ENCODE results near the gene MCRIP2.

Gene MCRIP2

DNA sequence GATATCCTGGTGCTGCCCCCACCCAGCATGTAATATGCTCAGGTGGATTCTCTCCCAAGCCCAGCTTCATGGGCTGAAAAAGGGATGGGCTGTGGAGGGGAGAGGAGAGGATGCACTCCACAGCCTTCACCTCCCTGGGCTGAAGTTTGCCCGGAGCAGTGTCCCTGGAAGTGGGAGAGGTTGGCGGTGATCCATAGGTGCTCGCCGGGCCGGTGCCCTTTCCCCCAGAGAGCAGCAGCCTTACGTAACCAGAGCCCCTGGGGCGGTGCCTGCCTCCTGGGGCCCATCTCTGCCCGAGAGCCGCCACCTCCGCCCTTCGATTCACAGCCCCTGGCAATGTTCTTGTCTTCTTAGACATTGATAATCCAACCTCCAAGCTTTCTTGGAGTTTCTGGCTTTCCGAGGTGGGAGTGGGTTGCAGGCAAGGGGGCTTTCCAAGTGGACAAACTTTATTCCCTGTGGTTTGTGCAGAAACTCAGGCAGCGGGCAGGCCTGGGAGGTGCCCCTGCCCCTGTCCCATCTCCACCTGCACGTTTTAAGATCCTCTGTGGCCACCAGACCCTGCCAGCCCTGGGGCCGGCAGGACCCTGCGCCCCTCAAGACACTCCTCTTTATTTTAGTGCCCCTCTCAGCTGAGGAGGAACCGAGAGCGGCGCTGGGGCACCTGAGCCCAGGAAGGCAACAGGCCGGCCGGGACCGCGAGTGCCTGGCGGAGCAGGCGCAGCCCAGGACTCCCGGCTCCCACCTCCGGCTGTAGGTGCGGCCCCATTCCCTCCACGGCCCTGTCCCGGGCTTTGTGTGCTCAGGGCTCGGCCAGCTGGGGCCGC is 4.4 kb downstream of the MCRIP2 start:
- TF ChIP-seq, protein P1, sequence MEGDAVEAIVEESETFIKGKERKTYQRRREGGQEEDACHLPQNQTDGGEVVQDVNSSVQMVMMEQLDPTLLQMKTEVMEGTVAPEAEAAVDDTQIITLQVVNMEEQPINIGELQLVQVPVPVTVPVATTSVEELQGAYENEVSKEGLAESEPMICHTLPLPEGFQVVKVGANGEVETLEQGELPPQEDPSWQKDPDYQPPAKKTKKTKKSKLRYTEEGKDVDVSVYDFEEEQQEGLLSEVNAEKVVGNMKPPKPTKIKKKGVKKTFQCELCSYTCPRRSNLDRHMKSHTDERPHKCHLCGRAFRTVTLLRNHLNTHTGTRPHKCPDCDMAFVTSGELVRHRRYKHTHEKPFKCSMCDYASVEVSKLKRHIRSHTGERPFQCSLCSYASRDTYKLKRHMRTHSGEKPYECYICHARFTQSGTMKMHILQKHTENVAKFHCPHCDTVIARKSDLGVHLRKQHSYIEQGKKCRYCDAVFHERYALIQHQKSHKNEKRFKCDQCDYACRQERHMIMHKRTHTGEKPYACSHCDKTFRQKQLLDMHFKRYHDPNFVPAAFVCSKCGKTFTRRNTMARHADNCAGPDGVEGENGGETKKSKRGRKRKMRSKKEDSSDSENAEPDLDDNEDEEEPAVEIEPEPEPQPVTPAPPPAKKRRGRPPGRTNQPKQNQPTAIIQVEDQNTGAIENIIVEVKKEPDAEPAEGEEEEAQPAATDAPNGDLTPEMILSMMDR (conservative IDR thresholded peaks at IDR 0.05; ENCODE audit: low read depth, low read length), result no peak
- no peak for DNase-seq (ENCODE audit: low read depth)
- H3K4me3 ChIP-seq (ENCODE audit: low read length), result no peak overlapping the region

DNA sequence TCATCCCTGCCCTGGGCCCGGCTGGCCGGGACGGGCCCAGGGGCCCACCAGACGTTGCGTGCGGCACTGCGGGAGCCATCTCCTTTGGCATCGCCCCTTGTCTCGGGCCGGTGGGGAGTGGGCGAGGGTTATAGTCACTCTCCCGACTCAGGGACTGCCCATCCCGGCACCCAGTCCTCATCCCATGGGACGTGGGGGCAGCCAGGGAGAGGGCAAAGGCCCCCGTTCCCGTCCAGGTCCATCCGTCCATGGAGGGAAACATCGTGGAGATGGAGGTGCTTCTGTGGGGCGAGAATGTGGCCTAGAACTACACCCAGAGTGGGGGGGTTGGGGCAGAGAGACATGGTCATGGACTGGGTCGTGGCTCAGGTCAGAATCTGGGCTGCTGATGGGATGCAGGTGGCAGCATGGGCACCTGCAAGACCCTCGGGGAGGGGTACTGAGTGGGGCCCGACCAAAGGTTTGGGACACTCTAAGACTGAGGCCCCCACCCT is 5.1 kb downstream of the MCRIP2 start:
- no peak overlapping the region for H3K4me3 ChIP-seq (ENCODE audit: low read length)
- no peak for DNase-seq (ENCODE audit: low read depth)
- TF ChIP-seq, protein P1 (conservative IDR thresholded peaks at IDR 0.05; ENCODE audit: low read depth, low read length), result no peak

DNA sequence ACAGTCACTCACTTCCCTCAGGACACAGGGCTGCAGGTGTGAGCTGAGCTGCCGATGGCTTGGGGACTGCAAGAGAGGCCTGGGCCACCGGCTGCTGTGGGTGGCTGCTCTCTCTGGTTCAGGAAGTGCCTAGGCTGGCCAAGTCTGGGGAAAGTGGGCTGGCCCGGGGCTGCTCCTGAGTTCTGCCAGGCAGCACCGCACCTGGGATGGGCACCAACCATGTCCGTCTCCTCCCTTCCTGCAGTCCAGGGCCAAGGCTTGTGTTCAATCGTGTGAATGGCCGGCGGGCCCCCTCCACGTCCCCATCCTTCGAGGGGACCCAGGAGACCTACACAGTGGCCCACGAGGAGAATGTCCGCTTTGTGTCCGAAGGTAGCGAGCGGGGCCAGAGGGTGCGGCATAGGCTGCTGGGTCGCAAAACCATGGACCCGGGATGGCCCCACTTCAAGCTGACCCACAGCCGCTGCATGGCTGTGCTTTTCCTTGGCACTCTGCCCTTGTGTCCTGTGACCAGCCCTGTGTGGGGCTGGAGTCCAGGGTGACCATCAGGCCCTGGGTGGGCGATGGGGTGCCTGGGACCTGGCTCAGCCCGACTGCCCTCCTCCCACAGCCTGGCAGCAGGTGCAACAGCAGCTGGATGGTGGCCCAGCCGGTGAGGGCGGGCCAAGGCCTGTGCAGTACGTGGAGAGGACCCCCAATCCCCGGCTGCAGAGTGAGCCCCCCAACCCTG is 5.7 kb downstream of the MCRIP2 start:
- no peak overlapping the region for H3K4me3 ChIP-seq (ENCODE audit: low read length)
- no peak for DNase-seq (ENCODE audit: low read depth)
- TF ChIP-seq, protein P1 (conservative IDR thresholded peaks at IDR 0.05; ENCODE audit: low read depth, low read length), result no peak

DNA sequence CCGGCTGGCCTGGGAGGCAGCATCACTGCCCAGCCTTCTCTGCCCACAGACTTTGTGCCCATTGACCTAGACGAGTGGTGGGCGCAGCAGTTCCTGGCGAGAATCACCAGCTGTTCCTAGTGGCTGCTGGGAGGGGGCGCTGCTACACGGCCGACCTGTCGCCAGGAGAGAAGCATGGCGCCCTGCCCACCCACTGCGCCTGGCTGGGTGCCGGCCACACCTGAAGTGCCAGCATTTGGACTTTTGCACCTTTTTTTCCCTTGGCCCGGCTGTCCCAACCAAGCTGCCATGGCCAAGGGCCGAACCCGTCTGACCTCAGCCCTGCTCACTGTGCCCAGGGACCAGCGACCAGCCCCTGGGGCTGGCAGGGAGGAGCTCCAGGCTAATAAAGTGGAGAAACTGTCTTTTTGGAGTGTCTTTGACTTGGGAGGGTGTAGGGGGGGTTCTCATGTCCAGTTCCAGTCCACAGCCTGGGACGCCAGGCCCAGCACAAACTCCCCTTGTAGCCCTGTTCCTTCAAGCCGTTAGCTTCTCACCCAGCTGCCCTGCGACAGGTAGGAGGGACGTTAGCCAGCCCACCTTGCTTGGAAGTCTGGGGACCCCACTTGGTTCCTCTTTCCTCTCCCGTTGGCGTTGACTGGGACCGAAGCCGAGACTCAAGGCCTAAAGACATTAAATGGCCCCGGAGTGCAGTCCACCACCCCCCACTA is 6.6 kb downstream of the MCRIP2 start:
- TF ChIP-seq, protein P1 (conservative IDR thresholded peaks at IDR 0.05; ENCODE audit: low read depth, low read length), result peak; percentile 52
- no peak for DNase-seq (ENCODE audit: low read depth)
- peak overlapping the region; percentile 47 for H3K4me3 ChIP-seq (ENCODE audit: low read length)

DNA sequence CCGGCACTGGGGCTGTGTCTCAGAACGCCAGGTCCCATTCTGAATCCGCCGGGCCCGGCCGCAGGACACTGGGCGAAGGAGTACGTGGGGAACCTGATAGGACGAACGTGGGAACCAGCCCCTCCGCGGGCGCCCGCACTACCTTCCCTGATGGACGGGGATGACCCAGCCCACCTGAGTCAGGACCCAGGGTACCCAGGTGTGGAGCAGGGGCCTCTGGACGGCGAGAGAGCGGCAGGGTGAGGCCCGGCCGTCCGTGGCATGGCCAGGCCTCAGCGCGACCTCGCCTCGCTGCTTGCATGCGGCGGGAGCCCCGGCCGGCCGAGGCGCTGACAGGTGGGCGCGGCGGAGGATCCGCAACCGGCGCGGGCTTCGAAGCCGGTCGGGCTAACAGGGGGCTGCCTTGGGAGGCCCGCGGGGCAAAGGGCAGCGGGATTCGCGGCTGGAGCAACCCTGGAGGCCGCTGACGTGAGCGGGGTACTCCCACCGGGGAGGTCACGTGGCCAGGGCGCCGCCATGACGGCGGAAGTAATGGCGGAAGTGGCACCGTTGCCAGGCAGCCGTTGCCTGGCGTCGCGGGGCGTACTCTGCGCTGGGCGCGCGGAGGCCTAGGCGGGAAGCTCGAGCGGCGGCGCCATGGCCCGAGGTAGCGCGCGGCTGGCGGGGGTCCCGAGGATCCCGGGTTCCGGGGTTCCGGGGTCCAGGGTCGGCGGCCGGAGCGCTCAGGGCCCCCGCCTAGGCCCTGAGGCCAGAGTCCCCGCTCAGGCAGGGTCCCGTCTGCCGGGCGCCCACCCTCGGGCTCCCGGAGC is 7.4 kb downstream of the MCRIP2 start, which contains the start of gene WDR90:
WDR90 (plus strand) TSS at position 585 of the 809 bp plus-strand sequence; CDS start at position 637, 52 bp downstream.
- H3K4me3 ChIP-seq (ENCODE audit: low read length), result peak within 1 kb of the TSS; percentile 47
- DNase-seq (ENCODE audit: low read depth), result peak; percentile 63

DNA sequence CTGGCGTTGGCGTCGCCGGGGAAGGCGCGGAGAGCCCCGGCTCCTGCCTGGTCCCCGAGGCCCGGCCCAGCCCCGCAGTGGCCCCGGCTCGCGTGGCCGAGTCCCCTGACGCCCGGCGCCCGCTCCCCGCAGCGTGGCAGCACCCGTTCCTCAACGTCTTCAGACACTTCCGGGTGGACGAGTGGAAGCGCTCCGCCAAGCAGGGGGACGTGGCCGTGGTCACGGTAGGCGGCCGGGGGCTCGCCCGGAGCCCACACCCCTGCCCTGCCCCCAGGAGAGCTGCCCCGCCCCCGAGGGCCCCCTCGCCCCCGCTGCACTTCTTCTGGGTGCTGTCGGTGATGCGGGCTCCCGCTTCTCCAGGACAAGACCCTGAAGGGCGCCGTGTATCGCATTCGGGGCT is 8.0 kb downstream of the MCRIP2 start:
- no peak for DNase-seq (ENCODE audit: low read depth)

More for the DNA sequence above, 7.4 kb downstream of the MCRIP2 start, which contains the start of gene WDR90:
- TF ChIP-seq, protein P1 (conservative IDR thresholded peaks at IDR 0.05; ENCODE audit: low read depth, low read length), result no peak

More for the DNA sequence above, 8.0 kb downstream of the MCRIP2 start:
- TF ChIP-seq, protein P1 (conservative IDR thresholded peaks at IDR 0.05; ENCODE audit: low read depth, low read length), result no peak
- peak overlapping the region; percentile 47 for H3K4me3 ChIP-seq (ENCODE audit: low read length)

All from retinal pigment epithelial cell (primary cell).